Osteoblast (primary cell): Measurements from ENCODE around the gene ZFPM1. TPM values are rescaled to one million over a fixed set of nuclear protein-coding genes. Genes with fewer than 3 reads are reported as not detected.

Experiments used
- DNase-seq: peaks from one replicate; pipeline ENCODE4 v3.0.0; 2011; ENCODE audit warnings: low spot score, mixed read lengths; ENCODE audit not compliant: insufficient read length; ENCODE audit errors: missing footprints
- H2AFZ ChIP-seq: 2 replicates; pipeline ENCODE4 v1.6.0; 2011; ENCODE audit warnings: mild to moderate bottlenecking, low read length
- H3K27ac ChIP-seq: 2 replicates; pipeline ENCODE4 v1.5.1; 2011; ENCODE audit warnings: mild to moderate bottlenecking, low read depth, low read length, moderate library complexity
- H3K27me3 ChIP-seq: 2 replicates; pipeline ENCODE4 v1.6.0; 2012; ENCODE audit warnings: mild to moderate bottlenecking, control low read depth, inconsistent platforms, low read length, moderate library complexity; ENCODE audit not compliant: insufficient read depth
- H3K36me3 ChIP-seq: 2 replicates; pipeline ENCODE4 v1.5.1; 2011; ENCODE audit warnings: mild to moderate bottlenecking, low read length, control low read depth, moderate library complexity; ENCODE audit not compliant: insufficient read depth
- H3K4me1 ChIP-seq: 2 replicates; pipeline ENCODE4 v1.5.1; 2011; ENCODE audit warnings: mild to moderate bottlenecking, low read length, control low read depth, moderate library complexity; ENCODE audit not compliant: insufficient read depth
- H3K4me2 ChIP-seq: 2 replicates; pipeline ENCODE4 v1.6.0; 2011; ENCODE audit warnings: mild to moderate bottlenecking, low read length; ENCODE audit not compliant: insufficient read depth
- H3K4me3 ChIP-seq: fragments of 200-600 bp; sonication (generic); 3 replicates; pipeline ENCODE4 v1.5.1; 2012; ENCODE audit warnings: mild to moderate bottlenecking, low read length, inconsistent platforms; ENCODE audit not compliant: insufficient read depth
- H3K79me2 ChIP-seq: 2 replicates; pipeline ENCODE4 v1.6.0; 2012; ENCODE audit warnings: mild to moderate bottlenecking, low read length, control low read depth, inconsistent platforms; ENCODE audit not compliant: insufficient read depth
- H3K9me3 ChIP-seq: 2 replicates; pipeline ENCODE4 v1.5.1; 2011; ENCODE audit warnings: low read depth, low read length, control low read depth
- H4K20me1 ChIP-seq: 2 replicates; pipeline ENCODE4 v1.6.0; 2012; ENCODE audit warnings: mild to moderate bottlenecking, low read length, control low read depth; ENCODE audit not compliant: insufficient read depth
- CTCF ChIP-seq: IDR thresholded peaks from 2 replicates; pipeline ENCODE4 v1.5.1; 2011; ENCODE audit warnings: mild to moderate bottlenecking, low read depth, low read length, moderate library complexity; ENCODE audit errors: extremely low read depth
- total RNA-seq: library from RNA; depleted of rRNA; stranded (reverse); fragments of >200 nt; gene quantifications from 2 replicates; pipeline ENCODE4 v1.2.3, GENCODE V29; 2012

ZFPM1 gene
- total RNA-seq, 1 donor, result 2.2 TPM

DNA sequence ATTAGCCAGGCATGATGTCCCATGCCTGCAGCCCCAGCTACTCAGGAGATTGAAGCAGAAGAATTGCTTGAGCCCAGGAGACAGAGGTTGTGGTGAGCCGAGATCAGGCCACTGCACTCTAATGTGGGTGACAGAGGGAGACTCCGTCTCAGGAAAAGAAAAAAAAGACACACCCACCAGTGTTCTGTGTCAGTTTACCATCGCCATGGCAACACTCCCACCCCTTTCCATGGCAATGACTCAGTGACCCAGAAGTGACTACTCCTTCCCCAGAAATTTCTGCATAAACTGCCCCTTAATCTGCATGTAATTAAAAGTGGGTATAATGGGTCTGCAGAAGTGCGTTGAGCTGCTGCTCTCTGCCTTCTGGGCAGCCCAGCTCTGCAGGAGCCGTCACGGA lies 113.1 kb downstream of the ZFPM1 start:
- no peaks in the 10 kb centered on the region for H3K9me3 ChIP-seq
- H3K36me3 ChIP-seq, result no peaks in the 10 kb centered on the region
- no peak for DNase-seq
- no peak overlapping the region for H3K4me3 ChIP-seq
- no peak overlapping the region for H2AFZ ChIP-seq
- no peaks in the 10 kb centered on the region for H3K27me3 ChIP-seq
- H3K79me2 ChIP-seq, result peaks cover 11% of the 10 kb centered on the region
- H3K4me2 ChIP-seq, result no peak overlapping the region
- peaks cover 18% of the 10 kb centered on the region for H3K4me1 ChIP-seq
- H4K20me1 ChIP-seq, result peaks cover 9% of the 10 kb centered on the region
- TF ChIP-seq CTCF, result no peak
- no peak overlapping the region for H3K27ac ChIP-seq

- Histone ChIP-seq H3K27me3 (no peaks in the 10 kb centered on the region), H3K79me2 (peaks cover 39% of the 10 kb centered on the region), H3K4me3 (peak overlapping the region; percentile 90), H3K9me3 (no peaks in the 10 kb centered on the region), H3K4me2 (peak overlapping the region; percentile 85), H4K20me1 (peaks cover 26% of the 10 kb centered on the region), H3K36me3 (peaks cover 6% of the 10 kb centered on the region), H2AFZ (peak overlapping the region; percentile 91), H3K27ac (peak overlapping the region; percentile 35), H3K4me1 (peaks cover 27% of the 10 kb centered on the region)
- TF ChIP-seq CTCF, result no peak
- no peak for DNase-seq
Observed at GRCh38 chr16:88568710-88569613, 115.9 kb downstream of the ZFPM1 start.

DNA sequence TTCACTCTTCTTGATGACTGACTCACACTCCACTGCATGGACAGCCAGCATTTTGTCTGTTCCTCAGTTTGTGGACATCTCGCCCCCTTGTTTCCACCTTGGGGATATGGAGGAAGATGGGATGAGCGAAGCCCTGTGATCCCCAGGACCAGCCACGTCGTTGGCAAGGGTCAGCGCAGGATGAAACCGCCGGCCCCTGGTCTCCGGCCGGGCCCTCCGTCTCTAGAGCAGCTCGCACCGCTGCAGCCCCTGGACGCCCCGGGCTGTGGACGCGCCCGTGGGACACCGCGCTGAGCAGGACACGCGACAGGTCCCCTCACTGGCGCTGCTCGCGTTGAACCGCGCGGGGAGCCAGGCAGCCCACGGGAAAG lies 116.5 kb downstream of the ZFPM1 start:
- Histone ChIP-seq H3K79me2 (peaks cover 44% of the 10 kb centered on the region), H2AFZ (peak overlapping the region; percentile 91), H4K20me1 (peaks cover 26% of the 10 kb centered on the region), H3K4me2 (peak overlapping the region; percentile 85), H3K36me3 (peaks cover 6% of the 10 kb centered on the region), H3K4me3 (peak overlapping the region; percentile 90), H3K27ac (peak overlapping the region; percentile 35), H3K27me3 (no peaks in the 10 kb centered on the region), H3K9me3 (no peaks in the 10 kb centered on the region), H3K4me1 (peaks cover 27% of the 10 kb centered on the region)
- TF ChIP-seq CTCF, result no peak
- DNase-seq, result no peak

GRCh38 chr16:88569985-88570690 lies 117.1 kb downstream of the ZFPM1 start, which contains the start of gene ZC3H18:
Gene ZC3H18, plus strand, starts transcription at chr16:88570403. Its CDS starts 6,721 bp downstream, at chr16:88577124.
- TF ChIP-seq CTCF, result no peak
- Histone ChIP-seq H3K9me3 (no peaks in the 10 kb centered on the region), H3K4me1 (peaks cover 27% of the 10 kb centered on the region), H3K4me3 (peak within 1 kb of the TSS; percentile 90), H2AFZ (peak within 1 kb of the TSS; percentile 96), H4K20me1 (peaks cover 27% of the 10 kb centered on the region), H3K36me3 (peaks cover 6% of the 10 kb centered on the region), H3K4me2 (peak within 1 kb of the TSS; percentile 85), H3K79me2 (peaks cover 45% of the 10 kb centered on the region), H3K27me3 (no peaks in the 10 kb centered on the region), H3K27ac (peak within 1 kb of the TSS; percentile 65)
- DNase-seq, result peak; percentile 100
